SK-N-SH (cell line): ENCODE measurements around the gene UBN2.

Source experiments
- EP300 ChIP-seq, 2 experiments: IDR thresholded peaks; 2 replicates each; pipeline versions ENCODE4 v1.4.0 to v1.6.1; 2012; ENCODE audit warnings: borderline replicate concordance in 1 of 2, low read depth in 1 of 2, low read length in 1 of 2
- MXI1 ChIP-seq: IDR thresholded peaks from 2 replicates; pipeline ENCODE4 v1.6.1; 2012; ENCODE audit warnings: mild to moderate bottlenecking, low read depth, low read length, improper control_type of control experiment
- NFIC ChIP-seq: IDR thresholded peaks from 2 replicates; pipeline ENCODE4 v1.4.0; 2012; ENCODE audit warnings: borderline replicate concordance
- POLR2AphosphoS5 ChIP-seq: IDR thresholded peaks from 2 replicates; pipeline ENCODE4 v1.6.1; 2012; ENCODE audit warnings: low read depth, low read length
- SMC3 ChIP-seq: IDR thresholded peaks from 2 replicates; pipeline ENCODE4 v1.6.1; 2012; ENCODE audit warnings: low read depth, low read length, improper control_type of control experiment

GRCh38 chr7:139345042-139345441, 114.0 kb downstream of the UBN2 start:
- no peak for TF ChIP-seq POLR2AphosphoS5
- no peak for TF ChIP-seq MXI1
- no peak for TF ChIP-seq NFIC
- no peak for TF ChIP-seq SMC3
- TF ChIP-seq EP300 (IDR thresholded peaks at IDR 0.05; ENCODE audit: borderline replicate concordance in 1 of 2, low read depth in 1 of 2, low read length in 1 of 2), result no peak
